SJSA1 (cell line): ENCODE measurements around the gene ASH1L. TPM values are rescaled to one million over a fixed set of nuclear protein-coding genes. Genes with fewer than 3 reads are reported as not detected.
A peak's percentile ranks its signal among the peaks of the same experiment; 100 is the strongest.
"Not testable (repeated sequence)": the region's sequence is repeated elsewhere in the genome, so short reads cannot be mapped to it uniquely, and the experiment has no call there.

Experiments used
- DNase-seq, 2 experiments: peaks; one replicate each; pipeline ENCODE4 v3.0.0-alpha.2; 2015 to 2020; ENCODE audit warnings: low spot score in 2 of 2, low read depth in 1 of 2
- H3K27ac ChIP-seq: fragments of 250-450 bp; sonication (Bioruptor Pico); 2 replicates; pipeline ENCODE4 v1.5.1; 2020; ENCODE audit warnings: mild to moderate bottlenecking, moderate library complexity
- H3K27me3 ChIP-seq: fragments of 250-450 bp; sonication (Bioruptor Pico); replicated peaks from 2 replicates; pipeline ENCODE4 v1.5.1; 2020; ENCODE audit warnings: mild to moderate bottlenecking, moderate library complexity
- H3K36me3 ChIP-seq: fragments of 250-450 bp; sonication (Bioruptor Pico); 2 replicates; pipeline ENCODE4 v1.5.1; 2020; ENCODE audit warnings: mild to moderate bottlenecking
- H3K4me1 ChIP-seq: fragments of 250-450 bp; sonication (Bioruptor Pico); replicated peaks from 2 replicates; pipeline ENCODE4 v1.6.1; 2021; ENCODE audit warnings: mild to moderate bottlenecking
- H3K4me3 ChIP-seq: fragments of 250-450 bp; sonication (Bioruptor Pico); 2 replicates; pipeline ENCODE4 v1.5.1; 2020; ENCODE audit warnings: mild to moderate bottlenecking
- H3K9me3 ChIP-seq: fragments of 250-450 bp; sonication (Bioruptor Pico); replicated peaks from 2 replicates; pipeline ENCODE4 v1.5.1; 2020; ENCODE audit warnings: mild to moderate bottlenecking
- total RNA-seq: library from RNA; depleted of rRNA; stranded (reverse); fragments of >200 nt; shearing (Covaris generic); gene quantifications from 2 replicates; pipeline ENCODE4 v1.2.3, GENCODE V29; 2014

ASH1L gene
- total RNA-seq, 1 experiment from 2014 or later, result 23.0 TPM

GRCh38 chr1:155339515-155340097 lies 223.0 kb downstream of the ASH1L start:
- no peak for DNase-seq
- H3K36me3 ChIP-seq, result peaks cover 79% of the 10 kb centered on the region
- no peaks in the 10 kb centered on the region for H3K9me3 ChIP-seq

DNA sequence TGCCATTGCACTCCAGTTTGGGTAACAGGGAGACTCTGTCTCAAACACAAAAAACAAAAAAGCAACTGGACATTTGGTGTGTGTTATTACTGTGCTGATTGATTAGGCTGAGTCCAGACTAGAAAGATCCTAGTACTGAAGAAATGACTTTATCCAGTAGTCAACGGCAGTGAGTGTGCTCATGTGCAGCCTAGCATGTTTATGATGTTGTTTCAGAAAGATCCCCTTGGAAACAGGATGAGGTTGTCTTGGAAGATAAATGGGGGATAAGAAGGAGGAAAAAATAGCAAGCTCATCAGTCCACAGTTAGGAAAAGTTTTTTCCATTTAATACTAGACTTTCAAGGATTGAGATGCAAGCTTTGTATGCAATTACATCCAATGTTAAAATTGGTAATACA lies 227.6 kb downstream of the ASH1L start:
- H3K36me3 ChIP-seq, result peaks cover 66% of the 10 kb centered on the region
- H3K4me1 ChIP-seq, result no peaks in the 10 kb centered on the region
- no peaks in the 10 kb centered on the region for H3K9me3 ChIP-seq
- no peaks in the 10 kb centered on the region for H3K27me3 ChIP-seq
- no peak overlapping the region for H3K4me3 ChIP-seq
- no peak overlapping the region for H3K27ac ChIP-seq
- DNase-seq, result no peak

More at GRCh38 chr1:155339515-155340097, 223.0 kb downstream of the ASH1L start:
- Histone ChIP-seq H3K4me3 (no peak overlapping the region), H3K4me1 (no peaks in the 10 kb centered on the region), H3K27me3 (no peaks in the 10 kb centered on the region), H3K27ac (no peak overlapping the region)

DNA sequence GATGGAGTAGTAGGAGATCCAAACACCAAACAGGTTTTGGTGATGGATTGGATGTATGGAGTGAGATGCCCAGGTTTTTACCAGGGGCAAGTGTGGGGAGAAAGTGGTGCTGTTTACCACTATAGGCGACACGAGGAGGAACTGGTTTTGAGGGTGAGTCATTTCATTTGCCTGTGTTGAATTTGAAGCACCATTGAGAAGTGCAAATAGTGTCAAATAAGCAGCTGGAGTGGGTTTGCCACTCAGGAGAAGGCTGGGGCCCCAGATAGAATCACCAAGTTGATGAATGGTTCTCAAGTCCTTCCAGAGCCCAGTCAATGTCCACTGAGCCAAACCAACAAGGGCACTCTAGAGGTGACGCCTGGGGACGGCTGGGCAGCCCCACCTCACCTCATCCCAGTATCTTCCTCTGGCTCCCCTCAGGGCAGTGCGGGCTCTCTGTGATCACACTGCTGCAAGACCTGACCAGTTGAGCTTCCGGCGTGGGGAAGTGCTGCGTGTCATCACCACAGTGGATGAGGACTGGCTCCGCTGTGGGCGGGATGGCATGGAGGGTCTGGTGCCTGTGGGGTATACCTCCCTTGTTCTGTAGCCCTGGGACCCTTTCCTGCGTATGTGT lies 232.5 kb downstream of the ASH1L start:
- Histone ChIP-seq H3K9me3 (no peaks in the 10 kb centered on the region; the same call in 1 of the 2 replicates), H3K4me3 (no peak overlapping the region), H3K4me1 (peaks cover 7% of the 10 kb centered on the region), H3K36me3 (peaks cover 74% of the 10 kb centered on the region), H3K27me3 (no peaks in the 10 kb centered on the region), H3K27ac (no peak overlapping the region)
- DNase-seq, result no peak

GRCh38 chr1:155328856-155329255 lies 233.7 kb downstream of the ASH1L start:
- H3K9me3 ChIP-seq, H3K27me3 ChIP-seq: not testable (repeated sequence)
- H3K36me3 ChIP-seq, result peaks cover 79% of the 10 kb centered on the region

GRCh38 chr1:155327981-155328380 lies 234.6 kb downstream of the ASH1L start:
- Histone ChIP-seq H3K27me3 (no peaks in the 10 kb centered on the region), H3K27ac (no peak overlapping the region), H3K4me3 (no peak overlapping the region), H3K36me3 (peaks cover 70% of the 10 kb centered on the region), H3K9me3 (no peaks in the 10 kb centered on the region; the same call in 1 of the 2 replicates), H3K4me1 (peaks cover 8% of the 10 kb centered on the region)
- no peak for DNase-seq

More at GRCh38 chr1:155328856-155329255, 233.7 kb downstream of the ASH1L start:
- H3K27ac ChIP-seq, H3K4me1 ChIP-seq, DNase-seq, H3K4me3 ChIP-seq: not testable (repeated sequence)

- Histone ChIP-seq H3K27me3 (no peaks in the 10 kb centered on the region), H3K4me1 (peaks cover 18% of the 10 kb centered on the region), H3K4me3 (no peak overlapping the region)
Observed at GRCh38 chr1:155326631-155327037, 236.0 kb downstream of the ASH1L start.

GRCh38 chr1:155326020-155326526 lies 236.5 kb downstream of the ASH1L start:
- Histone ChIP-seq H3K4me3 (no peak overlapping the region), H3K36me3 (peaks cover 73% of the 10 kb centered on the region), H3K9me3 (no peaks in the 10 kb centered on the region; the same call in 1 of the 2 replicates), H3K4me1 (peaks cover 18% of the 10 kb centered on the region), H3K27ac (no peak overlapping the region), H3K27me3 (no peaks in the 10 kb centered on the region)
- no peak for DNase-seq

More at GRCh38 chr1:155326631-155327037, 236.0 kb downstream of the ASH1L start:
- H3K27ac ChIP-seq, result no peak overlapping the region
- H3K36me3 ChIP-seq, result peaks cover 75% of the 10 kb centered on the region
- no peak for DNase-seq
- H3K9me3 ChIP-seq, result no peaks in the 10 kb centered on the region; the same call in 1 of the 2 replicates

GRCh38 chr1:155325603-155325893 lies 237.1 kb downstream of the ASH1L start:
- H3K4me3 ChIP-seq, result peak overlapping the region; percentile 62
- H3K9me3 ChIP-seq, result no peaks in the 10 kb centered on the region; the same call in 1 of the 2 replicates
- no peaks in the 10 kb centered on the region for H3K27me3 ChIP-seq
- H3K27ac ChIP-seq, result no peak overlapping the region
- peaks cover 18% of the 10 kb centered on the region for H3K4me1 ChIP-seq
- DNase-seq, result no peak
- H3K36me3 ChIP-seq, result peaks cover 73% of the 10 kb centered on the region

- H3K27ac ChIP-seq, result no peak overlapping the region
Observed at GRCh38 chr1:155324717-155325602, 237.6 kb downstream of the ASH1L start.

DNA sequence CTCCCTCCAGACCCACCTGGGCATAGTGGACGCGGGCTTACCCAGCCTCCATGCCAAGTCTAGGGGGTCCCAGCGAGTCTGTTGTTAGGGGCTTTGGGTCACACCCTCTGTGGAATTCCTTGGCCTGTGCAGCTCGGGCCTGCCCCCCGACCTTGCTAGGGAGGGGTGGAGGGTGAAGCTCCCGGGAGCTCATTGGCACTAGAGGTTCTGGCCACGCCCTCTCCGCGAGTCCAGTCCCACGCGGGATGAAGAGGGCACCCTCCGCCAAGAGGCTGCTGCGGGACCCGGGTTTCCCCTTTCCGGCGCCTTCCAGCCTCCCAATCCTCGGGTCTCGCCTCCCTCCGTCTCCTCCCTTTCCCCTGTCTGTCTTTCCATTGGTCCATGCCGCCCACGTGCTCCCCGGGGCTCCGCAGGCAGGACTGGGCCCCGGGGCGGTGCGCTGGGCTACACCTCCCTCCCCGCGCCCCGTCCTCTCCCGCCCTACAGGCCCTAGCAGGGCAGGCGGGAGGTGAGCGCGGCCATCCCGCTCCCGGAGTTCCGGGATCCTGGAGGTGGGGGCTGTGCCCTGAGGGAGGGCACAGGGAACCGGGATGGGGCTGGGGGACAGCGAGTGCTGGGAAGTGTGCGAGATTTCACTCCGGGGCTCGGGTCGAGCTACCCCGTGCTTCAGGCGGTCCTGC lies 238.4 kb downstream of the ASH1L start:
- DNase-seq, result peak; percentile 98
- Histone ChIP-seq H3K4me1 (peaks cover 18% of the 10 kb centered on the region), H3K9me3 (no peaks in the 10 kb centered on the region; the same call in 1 of the 2 replicates), H3K27ac (peak overlapping the region; percentile 68), H3K4me3 (peak overlapping the region; percentile 62), H3K27me3 (no peaks in the 10 kb centered on the region), H3K36me3 (peaks cover 75% of the 10 kb centered on the region)

More at GRCh38 chr1:155324717-155325602, 237.6 kb downstream of the ASH1L start:
- peaks cover 18% of the 10 kb centered on the region for H3K4me1 ChIP-seq
- peak; percentile 69 to 76 for DNase-seq
- no peaks in the 10 kb centered on the region; the same call in 1 of the 2 replicates for H3K9me3 ChIP-seq
- H3K36me3 ChIP-seq, result peaks cover 73% of the 10 kb centered on the region
- H3K4me3 ChIP-seq, result peak overlapping the region; percentile 62
- no peaks in the 10 kb centered on the region for H3K27me3 ChIP-seq

GRCh38 chr1:155323729-155324036 lies 238.9 kb downstream of the ASH1L start:
- H3K4me3 ChIP-seq, result peak overlapping the region; percentile 62
- H3K27me3 ChIP-seq, result no peaks in the 10 kb centered on the region
- peak overlapping the region; percentile 68 for H3K27ac ChIP-seq
- H3K36me3 ChIP-seq, result peaks cover 76% of the 10 kb centered on the region
- H3K4me1 ChIP-seq, result peaks cover 18% of the 10 kb centered on the region
- DNase-seq, result peak in 1 of 2 experiments; percentile 90
- H3K9me3 ChIP-seq, result no peaks in the 10 kb centered on the region; the same call in 1 of the 2 replicates

DNA sequence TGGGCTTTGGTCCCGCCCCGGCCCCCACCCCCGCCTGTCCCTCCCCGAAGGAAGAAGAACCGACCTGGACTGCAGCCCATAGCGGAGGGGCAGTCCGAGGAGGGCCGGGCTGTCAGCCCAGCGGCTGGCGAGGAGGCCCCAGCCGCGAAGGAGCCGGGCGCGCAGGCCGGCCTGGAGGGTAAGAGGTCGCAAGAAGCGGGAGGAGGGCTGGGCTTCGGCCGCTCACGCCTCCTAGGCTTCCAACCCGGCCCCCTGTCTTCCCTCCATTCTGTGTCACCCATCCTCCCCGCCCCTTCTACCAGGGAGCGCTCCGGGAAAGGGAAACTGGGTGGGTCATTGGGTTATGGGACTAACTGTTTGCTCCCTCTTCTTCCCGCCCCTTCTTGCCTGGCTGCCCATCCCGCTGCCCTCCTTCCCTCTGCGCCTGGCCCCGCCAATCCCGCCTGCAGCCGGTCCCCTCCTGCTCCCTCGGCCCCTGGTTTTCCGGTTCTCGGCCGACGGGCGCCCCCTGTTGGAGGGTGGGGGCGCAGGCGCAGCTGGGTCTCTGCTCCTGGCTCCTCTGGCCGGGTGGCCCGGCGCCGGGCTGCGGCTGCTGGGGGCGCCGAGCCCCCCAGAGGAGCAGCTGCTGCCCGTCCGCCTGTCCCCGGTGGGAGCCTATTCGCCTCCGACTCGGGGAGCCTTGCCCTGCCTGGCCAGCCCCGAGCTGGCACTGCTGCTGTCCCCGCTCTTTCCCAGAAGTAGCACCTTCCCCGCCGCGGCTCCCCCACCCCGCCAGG lies 239.5 kb downstream of the ASH1L start:
- H3K4me1 ChIP-seq, result peaks cover 18% of the 10 kb centered on the region
- H3K36me3 ChIP-seq, result peaks cover 78% of the 10 kb centered on the region
- H3K27ac ChIP-seq, result peak overlapping the region; percentile 68
- no peaks in the 10 kb centered on the region; the same call in 1 of the 2 replicates for H3K9me3 ChIP-seq
- no peaks in the 10 kb centered on the region for H3K27me3 ChIP-seq
- H3K4me3 ChIP-seq, result peak overlapping the region; percentile 62
- peak; percentile 97 to 98 for DNase-seq
